ENCODE results near the gene ANXA3. TPM values are rescaled to one million over a fixed set of nuclear protein-coding genes. Genes with fewer than 3 reads are reported as not detected.

ANXA3 gene
- total RNA-seq, 1 donor from 2014 or later = 68.7 TPM

- Mint-ChIP-seq H3K27me3 (ENCODE audit: low read depth, unreplicated experiment) (no peaks in the 10 kb centered on the region), H3K4me1 (ENCODE audit: low read depth, unreplicated experiment) (peaks cover 32% of the 10 kb centered on the region), H3K36me3 (ENCODE audit: low read depth, unreplicated experiment) (peaks cover 6% of the 10 kb centered on the region), H3K27ac (ENCODE audit: unreplicated experiment) (peak overlapping the region; percentile 37), H3K4me3 (ENCODE audit: unreplicated experiment) (no peak overlapping the region), H3K9me3 (ENCODE audit: unreplicated experiment) (no peaks in the 10 kb centered on the region)
- Histone ChIP-seq H3K4me3 (ENCODE audit: insufficient read depth, low read depth, low read length) (no peak overlapping the region), H3K27ac (ENCODE audit: low read depth, low read length) (no peak overlapping the region), H3K4me1 (ENCODE audit: insufficient read depth, low read length) (peaks cover 30% of the 10 kb centered on the region), H3K9ac (ENCODE audit: low read length) (no peak overlapping the region), H3K4me2 (ENCODE audit: low read length) (no peak overlapping the region), H3K79me2 (ENCODE audit: insufficient read depth, low read length) (no peaks in the 10 kb centered on the region), H3K9me3 (ENCODE audit: insufficient read depth, low read depth, low read length) (no peaks in the 10 kb centered on the region), H3K36me3 (ENCODE audit: insufficient read depth, low read length) (no peaks in the 10 kb centered on the region), H3K27me3 (ENCODE audit: insufficient read depth, low read length) (no peaks in the 10 kb centered on the region), H4K20me1 (ENCODE audit: insufficient read depth, low read length) (no peaks in the 10 kb centered on the region), H2AFZ (ENCODE audit: low read depth, low read length) (no peak overlapping the region)
- FAIRE-seq = no peak
- no peak for DNase-seq (ENCODE audit: low read depth)
- TF ChIP-seq CTCF (IDR thresholded peaks at IDR 0.05; ENCODE audit: insufficient read depth, low read depth, low read length) (no peak), EZH2 (IDR thresholded peaks at IDR 0.05; ENCODE audit: insufficient read depth, low read length) (no peak)
These were observed 5.1 kb downstream of the ANXA3 start for GRCh38 chr4:78556665-78557064.

- H3K36me3 Mint-ChIP-seq (ENCODE audit: low read depth, unreplicated experiment) = peaks cover 6% of the 10 kb centered on the region
- no peak overlapping the region for H3K4me3 Mint-ChIP-seq (ENCODE audit: unreplicated experiment)
- Histone ChIP-seq H2AFZ (ENCODE audit: low read depth, low read length) (no peak overlapping the region), H3K9ac (ENCODE audit: low read length) (no peak overlapping the region), H3K9me3 (ENCODE audit: insufficient read depth, low read depth, low read length) (no peaks in the 10 kb centered on the region), H3K4me3 (ENCODE audit: insufficient read depth, low read depth, low read length) (no peak overlapping the region), H3K27me3 (ENCODE audit: insufficient read depth, low read length) (no peaks in the 10 kb centered on the region), H3K4me1 (ENCODE audit: insufficient read depth, low read length) (peaks cover 29% of the 10 kb centered on the region), H3K27ac (ENCODE audit: low read depth, low read length) (no peak overlapping the region), H4K20me1 (ENCODE audit: insufficient read depth, low read length) (no peaks in the 10 kb centered on the region), H3K36me3 (ENCODE audit: insufficient read depth, low read length) (no peaks in the 10 kb centered on the region), H3K4me2 (ENCODE audit: low read length) (no peak overlapping the region), H3K79me2 (ENCODE audit: insufficient read depth, low read length) (no peaks in the 10 kb centered on the region)
- TF ChIP-seq EZH2 (IDR thresholded peaks at IDR 0.05; ENCODE audit: insufficient read depth, low read length) (no peak), CTCF (IDR thresholded peaks at IDR 0.05; ENCODE audit: insufficient read depth, low read depth, low read length) (no peak)
- no peaks in the 10 kb centered on the region for H3K27me3 Mint-ChIP-seq (ENCODE audit: low read depth, unreplicated experiment)
- no peak overlapping the region for H3K27ac Mint-ChIP-seq (ENCODE audit: unreplicated experiment)
- no peaks in the 10 kb centered on the region for H3K9me3 Mint-ChIP-seq (ENCODE audit: unreplicated experiment)
- DNase-seq (ENCODE audit: low read depth) (no peak), FAIRE-seq (no peak)
- H3K4me1 Mint-ChIP-seq (ENCODE audit: low read depth, unreplicated experiment) = peaks cover 39% of the 10 kb centered on the region
These were observed 6.3 kb downstream of the ANXA3 start for GRCh38 chr4:78557841-78558240.

GRCh38 chr4:78558410-78558809 is 6.8 kb downstream of the ANXA3 start:
- Histone ChIP-seq H3K79me2 (ENCODE audit: insufficient read depth, low read length) (no peaks in the 10 kb centered on the region), H2AFZ (ENCODE audit: low read depth, low read length) (no peak overlapping the region), H3K9me3 (ENCODE audit: insufficient read depth, low read depth, low read length) (no peaks in the 10 kb centered on the region), H3K4me2 (ENCODE audit: low read length) (no peak overlapping the region), H3K27ac (ENCODE audit: low read depth, low read length) (no peak overlapping the region), H3K27me3 (ENCODE audit: insufficient read depth, low read length) (no peaks in the 10 kb centered on the region), H3K36me3 (ENCODE audit: insufficient read depth, low read length) (no peaks in the 10 kb centered on the region), H3K4me3 (ENCODE audit: insufficient read depth, low read depth, low read length) (no peak overlapping the region), H3K4me1 (ENCODE audit: insufficient read depth, low read length) (peaks cover 25% of the 10 kb centered on the region), H4K20me1 (ENCODE audit: insufficient read depth, low read length) (no peaks in the 10 kb centered on the region), H3K9ac (ENCODE audit: low read length) (no peak overlapping the region)
- H3K4me3 Mint-ChIP-seq (ENCODE audit: unreplicated experiment) = no peak overlapping the region
- no peak overlapping the region for H3K27ac Mint-ChIP-seq (ENCODE audit: unreplicated experiment)
- H3K4me1 Mint-ChIP-seq (ENCODE audit: low read depth, unreplicated experiment) = peaks cover 38% of the 10 kb centered on the region
- no peak for FAIRE-seq
- peak; percentile 30 for DNase-seq (ENCODE audit: low read depth)
- H3K9me3 Mint-ChIP-seq (ENCODE audit: unreplicated experiment) = no peaks in the 10 kb centered on the region
- peaks cover 6% of the 10 kb centered on the region for H3K36me3 Mint-ChIP-seq (ENCODE audit: low read depth, unreplicated experiment)
- no peak for TF ChIP-seq CTCF (IDR thresholded peaks at IDR 0.05; ENCODE audit: insufficient read depth, low read depth, low read length)
- TF ChIP-seq EZH2 (IDR thresholded peaks at IDR 0.05; ENCODE audit: insufficient read depth, low read length) = no peak
- H3K27me3 Mint-ChIP-seq (ENCODE audit: low read depth, unreplicated experiment) = no peaks in the 10 kb centered on the region
